Measurements from ENCODE around the gene EME1. TPM values are rescaled to one million over a fixed set of nuclear protein-coding genes. Genes with fewer than 3 reads are reported as not detected.

Gene EME1
- total and polyA plus RNA-seq, 2 of the 8 experiments (the other 6 are each of a cell fraction or from before 2014, with no cell fraction given), result 13.9 to 16.3 TPM

GRCh38 chr17:50363217-50364060 is 9.6 kb upstream of the EME1 start:
- Histone ChIP-seq H3K4ac (replicated peaks; ENCODE audit: insufficient read length, low read depth, low read length) (no peak overlapping the region), H3K23ac (ENCODE audit: insufficient read length) (no peak overlapping the region), H3K79me2 (ENCODE audit: control insufficient read depth in 1 of 2, insufficient read depth in 2 of 2, low read length in 2 of 2) (no peaks in the 10 kb centered on the region), H2BK120ac (replicated peaks; ENCODE audit: low read depth, low read length) (no peak overlapping the region), H3K4me1 (replicated peaks in 1 of 4; ENCODE audit: control insufficient read depth in 3 of 4, insufficient read depth in 4 of 4, low read length in 3 of 4) (peaks cover 0 to 27% (median 11%) of the 10 kb centered on the region in 4 experiments; a peak in 6 of 7 replicates), H3K23me2 (ENCODE audit: low read depth, low read length) (no peaks in the 10 kb centered on the region), H3K4me3 (ENCODE audit: extremely low read depth in 1 of 4, insufficient read depth in 2 of 4, low read depth in 3 of 4, low read length in 4 of 4) (peak overlapping the region in 1 of 4 experiments; percentile 31; a peak in 1 of 8 replicates), H4K5ac (ENCODE audit: insufficient read length, low read depth, low read length) (no peak overlapping the region), H2BK20ac (ENCODE audit: low read length) (no peak overlapping the region), H2BK5ac (ENCODE audit: low read depth, low read length) (peak overlapping the region; percentile 28; the same call in 1 of the 2 replicates), H2AFZ (ENCODE audit: low read length) (no peak overlapping the region), H3K9me3 (ENCODE audit: insufficient read depth in 2 of 2, low read depth in 1 of 2, low read length in 1 of 2) (no peaks in the 10 kb centered on the region), H2BK12ac (ENCODE audit: low read depth, low read length) (no peak overlapping the region), H3K79me1 (ENCODE audit: low read depth, low read length) (no peaks in the 10 kb centered on the region), H3K14ac (ENCODE audit: insufficient read length) (no peak overlapping the region), H3K36me3 (ENCODE audit: control insufficient read depth in 2 of 4, insufficient read depth in 4 of 4, low read length in 3 of 4) (peaks cover 15 to 29% (median 24%) of the 10 kb centered on the region in 4 experiments), H2BK15ac (ENCODE audit: low read length) (no peak overlapping the region), H3K4me2 (ENCODE audit: insufficient read depth in 1 of 2, low read depth in 2 of 2, low read length in 2 of 2) (peak overlapping the region; percentile 13 to 61), H4K91ac (replicated peaks; ENCODE audit: insufficient read length, low read length) (no peak overlapping the region), H4K8ac (ENCODE audit: extremely low read depth, insufficient read depth, low read length) (no peak overlapping the region), H4K20me1 (replicated peaks in 1 of 2; ENCODE audit: control insufficient read depth in 1 of 2, insufficient read depth in 2 of 2, low read length in 2 of 2) (peaks cover 10 to 23% of the 10 kb centered on the region in 2 experiments), H3K27me3 (replicated peaks in 1 of 4; ENCODE audit: control insufficient read depth in 3 of 4, extremely low read depth in 1 of 4, insufficient read depth in 3 of 4, low read length in 3 of 4) (no peaks in the 10 kb centered on the region), H3K27ac (ENCODE audit: low read depth, low read length) (no peak overlapping the region), H3K18ac (ENCODE audit: extremely low read depth, low read length) (no peak overlapping the region), H3K9ac (replicated peaks in 1 of 4; ENCODE audit: extremely low read depth in 1 of 4, low read depth in 3 of 4, low read length in 3 of 4) (no peak overlapping the region), H3K56ac (replicated peaks; ENCODE audit: insufficient read length, low read depth, low read length) (no peak overlapping the region), H2AK5ac (ENCODE audit: low read depth, low read length) (no peak overlapping the region)
- ChIA-PET POLR2A (ENCODE audit: partially characterized antibody) (interaction anchor here (0.6 to 20.2 kb wide), 8 partner anchors 14 to 186 kb away, joined by 3 to 313 read pairs (median 6); partner anchors contain the start of genes EME1, LRRC59, MRPL27 and XYLT2), CTCF (ENCODE audit: partially characterized antibody) (interaction anchor here (0.6 to 6.1 kb wide), 17 partner anchors 9 to 1124 kb away, joined by 3 to 58 read pairs (median 6); partner anchors contain the start of genes LRRC59 and RSAD1)
- WGBS, 2 experiments (ENCODE audit: extremely low coverage in 1 of 2, insufficient coverage in 1 of 2, insufficient read length in 1 of 2, insufficient replicate concordance in 2 of 2, low coverage in 1 of 2, low lambda C conversion rate in 2 of 2, missing lambda C conversion rate in 1 of 2), result 25% methylated on average over 8 of the region's 8 CpGs; no CpG with 5 or more reads in 1 of the 2 experiments
- FAIRE-seq (peak; percentile 90), DNase-seq (ENCODE audit: low read depth in 1 of 2, low spot score in 2 of 2) (peak; percentile 71 to 86)
- TF ChIP-seq SP1 (IDR thresholded peaks at IDR 0.05; ENCODE audit: low read depth, low read length), result peak; percentile 93
- peak in 1 of 2 experiments; percentile 37; a peak in 1 of 3 replicates for TF ChIP-seq POLR2A (IDR thresholded peaks at IDR 0.05; ENCODE audit: control extremely low read depth in 1 of 2, low read depth in 2 of 2, low read length in 2 of 2)
- TF ChIP-seq, protein P1, sequence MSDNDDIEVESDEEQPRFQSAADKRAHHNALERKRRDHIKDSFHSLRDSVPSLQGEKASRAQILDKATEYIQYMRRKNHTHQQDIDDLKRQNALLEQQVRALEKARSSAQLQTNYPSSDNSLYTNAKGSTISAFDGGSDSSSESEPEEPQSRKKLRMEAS (IDR thresholded peaks at IDR 0.05), result 0 out of 2 replicates have a peak, but pooled peaks have one; percentile 6
- TF ChIP-seq PHF8 (conservative IDR thresholded peaks at IDR 0.05; ENCODE audit: low read depth, low read length), result no peak
- no peak; the same call in 1 of the 2 replicates for TF ChIP-seq SP4 (IDR thresholded peaks at IDR 0.05; ENCODE audit: low read length)
- TF ChIP-seq POLR2AphosphoS5 (IDR thresholded peaks at IDR 0.05; ENCODE audit: low read depth, low read length), result 0 out of 2 replicates have a peak, but pooled peaks have one; percentile 36
- TF ChIP-seq CEBPB (IDR thresholded peaks at IDR 0.05; ENCODE audit: low read depth, low read length), result no peak
- TF ChIP-seq SIN3A (conservative IDR thresholded peaks at IDR 0.05 in 1 of 2, IDR thresholded peaks at IDR 0.05 in 1 of 2; ENCODE audit: low read depth in 1 of 2, low read length in 2 of 2), result peak in 1 of 2 experiments; percentile 85; a peak in 1 of 4 replicates
- no peak for TF ChIP-seq ASH2L (IDR thresholded peaks at IDR 0.05; ENCODE audit: low read length)
- peak; percentile 74 for TF ChIP-seq CHD2 (IDR thresholded peaks at IDR 0.05; ENCODE audit: low read length)
- TF ChIP-seq SAP30 (IDR thresholded peaks at IDR 0.05; ENCODE audit: insufficient read depth, insufficient replicate concordance, low read length), result peak; percentile 88
- TF ChIP-seq SRF (IDR thresholded peaks at IDR 0.05; ENCODE audit: low read depth, low read length), result no peak

Data from H1 (cell line).